ENCODE results near the gene BOC.

DNA sequence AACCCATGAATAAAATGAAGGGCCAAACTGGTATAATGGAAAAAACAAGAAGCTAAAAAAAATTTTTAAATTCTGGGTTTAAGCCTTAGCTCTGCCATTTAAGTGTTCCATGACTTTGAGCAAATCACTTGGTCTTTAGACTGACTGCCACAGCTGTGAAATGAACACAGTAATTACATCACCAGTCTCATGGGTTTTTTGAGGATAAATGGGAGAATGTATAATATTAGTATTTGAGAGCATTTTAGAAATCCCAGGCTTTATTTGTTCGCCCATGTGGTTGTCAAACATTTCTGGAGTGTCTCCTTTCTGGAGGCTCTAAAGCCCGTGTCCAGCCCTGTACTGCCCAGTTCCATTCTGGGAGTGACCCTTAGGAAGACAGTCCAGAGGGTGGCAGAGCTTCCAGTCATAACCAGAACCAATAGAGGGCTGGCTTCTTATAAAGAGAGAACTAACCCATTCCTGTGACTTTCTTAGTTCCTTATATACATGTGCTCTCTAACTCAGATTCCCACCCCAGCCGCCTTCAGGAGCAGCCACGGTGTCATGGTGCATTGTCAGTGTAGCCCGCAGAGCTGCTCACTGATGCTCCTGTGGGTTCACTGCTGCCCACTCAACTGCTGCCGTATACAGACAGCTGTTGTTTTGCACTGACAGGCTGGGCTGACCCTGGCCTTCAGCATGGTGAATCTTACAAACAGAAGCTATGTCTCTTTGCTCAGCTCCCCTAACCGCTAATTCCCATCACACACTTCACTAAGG is 44.7 kb downstream of the BOC start:
- TF ChIP-seq MXI1 (IDR thresholded peaks at IDR 0.05; ENCODE audit: borderline replicate concordance, low read depth, low read length) (no peak), SMC3 (IDR thresholded peaks at IDR 0.05; ENCODE audit: low read depth, low read length) (no peak), RCOR1 (IDR thresholded peaks at IDR 0.05; ENCODE audit: insufficient replicate concordance, low read length) (no peak), CEBPB (IDR thresholded peaks at IDR 0.05; ENCODE audit: low read depth, low read length) (no peak), RAD21 (IDR thresholded peaks at IDR 0.05; ENCODE audit: low read length) (no peak), POLR2A (IDR thresholded peaks at IDR 0.05; ENCODE audit: low read depth, low read length) (no peak), RFX5 (IDR thresholded peaks at IDR 0.05; ENCODE audit: low read depth, low read length) (no peak), BHLHE40 (IDR thresholded peaks at IDR 0.05; ENCODE audit: low read depth, low read length) (no peak), MAZ (IDR thresholded peaks at IDR 0.05; ENCODE audit: borderline replicate concordance, low read depth, low read length) (no peak), FOS (IDR thresholded peaks at IDR 0.05; ENCODE audit: low read depth, low read length) (no peak), MAFK (IDR thresholded peaks at IDR 0.05; ENCODE audit: low read depth, low read length) (no peak)
- TF ChIP-seq, protein P1, sequence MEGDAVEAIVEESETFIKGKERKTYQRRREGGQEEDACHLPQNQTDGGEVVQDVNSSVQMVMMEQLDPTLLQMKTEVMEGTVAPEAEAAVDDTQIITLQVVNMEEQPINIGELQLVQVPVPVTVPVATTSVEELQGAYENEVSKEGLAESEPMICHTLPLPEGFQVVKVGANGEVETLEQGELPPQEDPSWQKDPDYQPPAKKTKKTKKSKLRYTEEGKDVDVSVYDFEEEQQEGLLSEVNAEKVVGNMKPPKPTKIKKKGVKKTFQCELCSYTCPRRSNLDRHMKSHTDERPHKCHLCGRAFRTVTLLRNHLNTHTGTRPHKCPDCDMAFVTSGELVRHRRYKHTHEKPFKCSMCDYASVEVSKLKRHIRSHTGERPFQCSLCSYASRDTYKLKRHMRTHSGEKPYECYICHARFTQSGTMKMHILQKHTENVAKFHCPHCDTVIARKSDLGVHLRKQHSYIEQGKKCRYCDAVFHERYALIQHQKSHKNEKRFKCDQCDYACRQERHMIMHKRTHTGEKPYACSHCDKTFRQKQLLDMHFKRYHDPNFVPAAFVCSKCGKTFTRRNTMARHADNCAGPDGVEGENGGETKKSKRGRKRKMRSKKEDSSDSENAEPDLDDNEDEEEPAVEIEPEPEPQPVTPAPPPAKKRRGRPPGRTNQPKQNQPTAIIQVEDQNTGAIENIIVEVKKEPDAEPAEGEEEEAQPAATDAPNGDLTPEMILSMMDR (conservative IDR thresholded peaks at IDR 0.05; ENCODE audit: low read depth, low read length): no peak
- TF ChIP-seq, protein P2, sequence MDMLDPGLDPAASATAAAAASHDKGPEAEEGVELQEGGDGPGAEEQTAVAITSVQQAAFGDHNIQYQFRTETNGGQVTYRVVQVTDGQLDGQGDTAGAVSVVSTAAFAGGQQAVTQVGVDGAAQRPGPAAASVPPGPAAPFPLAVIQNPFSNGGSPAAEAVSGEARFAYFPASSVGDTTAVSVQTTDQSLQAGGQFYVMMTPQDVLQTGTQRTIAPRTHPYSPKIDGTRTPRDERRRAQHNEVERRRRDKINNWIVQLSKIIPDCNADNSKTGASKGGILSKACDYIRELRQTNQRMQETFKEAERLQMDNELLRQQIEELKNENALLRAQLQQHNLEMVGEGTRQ (IDR thresholded peaks at IDR 0.05; ENCODE audit: low read depth, low read length): no peak
- TF ChIP-seq, protein P3, sequence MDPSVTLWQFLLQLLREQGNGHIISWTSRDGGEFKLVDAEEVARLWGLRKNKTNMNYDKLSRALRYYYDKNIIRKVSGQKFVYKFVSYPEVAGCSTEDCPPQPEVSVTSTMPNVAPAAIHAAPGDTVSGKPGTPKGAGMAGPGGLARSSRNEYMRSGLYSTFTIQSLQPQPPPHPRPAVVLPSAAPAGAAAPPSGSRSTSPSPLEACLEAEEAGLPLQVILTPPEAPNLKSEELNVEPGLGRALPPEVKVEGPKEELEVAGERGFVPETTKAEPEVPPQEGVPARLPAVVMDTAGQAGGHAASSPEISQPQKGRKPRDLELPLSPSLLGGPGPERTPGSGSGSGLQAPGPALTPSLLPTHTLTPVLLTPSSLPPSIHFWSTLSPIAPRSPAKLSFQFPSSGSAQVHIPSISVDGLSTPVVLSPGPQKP (IDR thresholded peaks at IDR 0.05; ENCODE audit: borderline replicate concordance, low read depth, low read length): no peak
